Measurements from ENCODE around the gene RANBP3.
A peak's percentile ranks its signal among the peaks of the same experiment; 100 is the strongest.

RANBP3 gene

DNA sequence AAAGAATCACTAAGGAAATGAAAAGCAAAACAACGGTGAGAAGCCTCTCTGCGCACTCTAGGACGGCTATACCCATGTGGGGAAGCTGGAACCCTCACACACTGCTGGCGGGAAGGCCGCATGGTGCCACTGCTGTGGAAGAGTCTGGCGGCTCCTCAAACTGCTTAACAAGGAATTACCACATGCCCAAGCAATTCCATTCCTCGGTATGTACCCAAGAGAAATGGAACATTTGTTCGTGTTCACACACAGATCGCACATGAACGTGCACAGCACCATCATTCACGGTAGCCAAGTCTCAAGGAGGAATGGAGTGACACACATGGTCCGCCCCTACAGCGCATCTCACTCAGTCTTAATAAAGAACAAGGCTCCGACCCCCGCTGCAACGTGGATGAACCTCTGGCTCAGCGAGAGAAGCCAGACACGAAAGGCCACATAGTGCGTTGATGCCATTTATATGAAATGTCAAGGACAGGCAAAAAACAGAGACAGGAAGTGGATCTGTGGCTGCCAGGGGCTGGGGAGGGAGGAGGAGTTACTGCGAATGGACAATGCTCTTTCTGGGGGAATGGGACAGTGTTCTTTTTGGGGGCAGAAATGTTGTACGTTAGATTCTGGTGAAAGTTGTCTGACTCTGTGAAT lies 56.3 kb downstream of the RANBP3 start:
- DNase-seq, result no peak

DNA sequence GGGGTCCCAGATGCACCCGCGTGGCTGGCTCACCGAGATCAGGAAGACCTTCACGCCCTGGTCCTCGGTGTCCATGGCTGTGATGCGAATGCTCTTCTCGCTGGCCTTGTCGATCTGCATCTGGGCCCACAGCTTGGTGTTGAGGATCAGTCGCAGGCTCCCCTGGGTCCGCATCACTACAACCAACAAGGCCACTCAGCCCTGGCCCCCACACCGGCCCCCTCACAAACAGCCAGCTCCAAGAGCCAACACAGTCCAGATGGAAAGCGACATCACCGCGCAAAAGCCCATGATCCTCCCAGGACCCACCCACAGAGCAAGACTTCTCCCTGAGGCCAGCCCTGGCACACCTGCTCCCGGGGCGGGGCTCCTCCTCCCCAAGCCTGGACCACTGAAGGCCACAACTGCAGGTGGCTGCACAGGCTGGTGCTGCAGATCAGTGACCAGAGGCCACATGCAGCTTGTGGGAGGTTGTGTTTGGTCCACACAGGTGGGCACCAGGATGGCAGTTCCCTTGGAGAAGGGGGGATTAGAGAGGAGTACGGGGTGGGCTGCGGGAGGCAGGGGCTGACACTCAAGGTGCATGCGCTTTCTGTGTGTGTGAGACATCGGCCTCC lies 59.4 kb downstream of the RANBP3 start:
- no peak for DNase-seq

DNA sequence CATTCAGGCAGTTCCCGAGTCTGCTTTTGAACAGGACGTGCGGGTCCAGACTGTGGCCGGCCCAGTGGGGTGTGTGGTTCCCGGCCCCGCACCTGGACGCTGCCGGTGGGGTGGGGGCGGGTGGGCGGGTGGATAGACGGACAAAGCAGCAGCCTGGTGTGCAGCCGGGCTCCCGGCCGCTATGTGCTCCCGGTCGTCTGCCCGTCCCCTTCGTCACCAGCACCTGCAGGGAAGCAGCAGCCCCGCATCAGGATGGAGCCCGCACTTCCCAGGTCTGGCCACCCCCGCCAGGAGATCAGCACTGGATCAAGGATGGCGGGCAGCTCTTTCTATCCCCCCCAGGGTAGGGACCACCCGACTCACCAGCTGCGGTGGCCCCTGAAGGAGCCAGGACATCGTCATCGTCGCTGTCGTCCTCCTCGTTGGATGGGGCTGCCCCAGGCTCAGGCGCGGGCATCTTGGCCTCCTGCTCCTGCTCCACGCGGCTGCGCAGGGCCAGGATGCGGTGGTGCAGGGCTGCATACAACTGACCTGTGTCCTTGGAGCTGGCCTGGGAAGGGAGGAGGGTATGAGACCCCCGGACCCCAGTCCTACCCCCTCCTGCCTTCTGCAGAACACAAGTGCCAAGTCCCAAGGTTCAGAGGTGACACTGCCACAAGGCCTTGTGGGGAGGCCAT lies 60.4 kb downstream of the RANBP3 start:
- no peak for DNase-seq

DNA sequence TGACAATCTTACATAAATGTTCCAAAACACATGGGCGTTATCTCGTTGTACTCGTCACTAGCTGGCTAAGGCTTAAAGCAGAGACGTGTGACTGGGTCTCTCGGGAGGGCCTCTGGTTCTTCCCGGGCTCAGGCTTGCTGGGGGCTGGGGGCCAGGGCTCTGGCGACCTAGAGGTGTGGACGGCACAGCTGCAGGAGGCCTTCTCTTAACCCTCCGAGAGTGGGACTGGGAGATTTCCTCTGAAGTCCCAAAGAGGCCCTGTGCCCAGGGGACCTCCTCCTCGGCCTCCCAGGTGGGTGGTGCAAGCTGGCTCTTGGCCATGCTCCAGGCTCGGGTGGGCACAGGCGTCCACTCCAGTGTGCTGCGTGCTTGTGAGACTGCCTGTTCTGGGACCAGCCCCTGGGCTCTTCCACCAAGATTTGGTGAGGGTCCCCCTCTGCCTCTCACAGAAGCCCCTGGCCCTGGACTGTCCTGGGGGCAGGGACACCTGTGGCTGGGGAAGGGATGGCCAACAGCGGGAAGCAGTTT lies 61.7 kb downstream of the RANBP3 start:
- no peak for DNase-seq

DNA sequence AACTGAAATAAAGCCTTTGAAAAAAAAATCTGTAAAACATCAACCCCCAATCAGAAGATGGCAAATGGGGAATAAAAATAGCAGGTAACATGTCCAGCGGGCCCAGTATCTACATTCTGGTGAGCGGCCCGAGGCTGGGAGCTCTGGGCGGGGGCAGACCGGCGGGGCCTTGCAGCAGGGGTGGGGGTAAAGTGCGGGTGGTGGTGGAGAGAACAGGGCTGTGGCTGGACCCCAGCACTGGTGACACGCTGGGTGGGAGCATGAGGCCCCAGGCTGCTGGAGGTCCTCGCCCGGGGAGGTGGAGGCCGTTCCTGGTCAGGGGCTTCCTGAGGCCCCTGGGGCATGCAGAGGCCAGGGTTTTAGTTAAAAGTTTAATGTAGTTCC lies 62.2 kb downstream of the RANBP3 start:
- no peak for DNase-seq

DNA sequence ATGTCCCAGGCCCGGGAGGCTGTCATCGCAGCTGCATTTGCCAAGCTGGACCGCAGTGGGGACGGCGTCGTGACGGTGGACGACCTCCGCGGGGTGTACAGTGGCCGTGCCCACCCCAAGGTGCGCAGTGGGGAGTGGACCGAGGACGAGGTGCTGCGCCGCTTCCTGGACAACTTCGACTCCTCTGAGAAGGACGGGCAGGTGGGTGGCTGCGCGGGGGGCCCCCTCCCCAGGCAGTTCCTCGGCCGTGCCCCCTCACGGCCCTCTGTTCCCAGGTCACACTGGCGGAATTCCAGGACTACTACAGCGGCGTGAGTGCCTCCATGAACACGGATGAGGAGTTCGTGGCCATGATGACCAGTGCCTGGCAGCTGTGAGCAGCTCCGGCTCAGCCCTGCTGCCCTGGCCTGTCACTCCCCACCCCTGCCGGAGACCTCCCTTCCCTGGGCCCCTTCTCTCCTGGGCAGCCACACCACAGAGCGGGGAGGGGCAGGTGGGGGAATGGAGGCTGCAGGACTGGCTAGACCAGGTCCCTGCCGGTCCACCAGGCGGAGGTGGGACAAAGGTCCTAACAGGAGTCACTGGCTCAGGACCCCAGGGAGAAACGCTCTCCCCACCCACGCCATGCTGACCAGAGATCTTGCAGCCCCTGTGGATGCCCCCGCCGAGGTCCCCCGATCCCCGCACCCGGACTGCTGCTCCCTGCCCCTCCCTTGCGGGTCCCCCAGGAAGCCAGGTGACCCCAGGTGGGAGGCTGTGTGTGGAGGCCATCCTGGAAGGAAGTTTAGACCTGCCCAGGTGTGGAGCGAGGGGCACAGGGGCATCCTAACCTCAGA lies 62.8 kb downstream of the RANBP3 start:
- no peak for DNase-seq

DNA sequence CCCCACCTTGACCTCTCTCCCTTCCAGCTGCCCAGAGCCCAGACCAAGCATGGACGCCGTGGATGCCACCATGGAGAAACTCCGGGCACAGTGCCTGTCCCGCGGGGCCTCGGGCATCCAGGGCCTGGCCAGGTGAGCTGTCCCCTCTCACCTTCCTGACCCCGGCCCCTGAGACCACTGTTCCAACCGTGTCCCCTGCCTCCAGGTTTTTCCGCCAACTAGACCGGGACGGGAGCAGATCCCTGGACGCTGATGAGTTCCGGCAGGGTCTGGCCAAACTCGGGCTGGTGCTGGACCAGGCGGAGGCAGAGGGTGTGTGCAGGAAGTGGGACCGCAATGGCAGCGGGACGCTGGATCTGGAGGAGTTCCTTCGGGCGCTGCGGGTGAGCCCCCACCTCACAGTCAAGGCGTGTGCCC lies 63.6 kb downstream of the RANBP3 start:
- no peak for DNase-seq

DNA sequence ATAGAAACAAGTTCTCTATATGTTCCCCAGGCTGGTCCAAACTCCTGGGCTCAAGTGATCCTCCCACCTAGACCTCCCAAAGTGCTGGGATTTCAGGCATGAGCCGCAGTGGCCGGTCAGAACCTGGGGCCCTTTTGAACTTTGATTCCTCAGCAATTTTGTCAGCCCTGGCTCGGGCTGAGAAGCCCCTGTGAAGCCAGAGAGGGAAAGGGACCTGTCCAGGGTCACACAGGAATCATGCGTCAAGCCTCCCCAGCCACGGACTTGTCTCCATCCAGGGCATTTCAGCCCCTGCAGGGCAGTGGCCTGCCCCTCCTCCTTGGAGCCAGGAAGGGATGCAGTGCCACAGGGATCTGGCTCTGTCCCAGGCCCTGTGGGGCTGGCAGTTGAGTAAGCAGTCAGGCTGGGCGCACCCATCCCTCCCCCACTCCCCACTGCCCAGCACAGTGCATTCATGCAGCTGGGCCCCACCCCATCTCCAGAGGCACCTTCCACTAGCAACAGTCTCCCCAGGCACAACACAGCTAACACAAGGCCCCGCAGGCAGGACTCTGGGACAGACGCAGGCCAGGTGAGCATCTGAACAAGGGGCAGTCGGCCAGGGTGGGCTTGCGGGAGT lies 64.1 kb downstream of the RANBP3 start, which contains the start of gene CAPS:
TSS of gene CAPS (plus strand) at position 516 of the 619 bp plus-strand sequence. CDS start 153 bp downstream, outside the sequence.
- no peak for DNase-seq

DNA sequence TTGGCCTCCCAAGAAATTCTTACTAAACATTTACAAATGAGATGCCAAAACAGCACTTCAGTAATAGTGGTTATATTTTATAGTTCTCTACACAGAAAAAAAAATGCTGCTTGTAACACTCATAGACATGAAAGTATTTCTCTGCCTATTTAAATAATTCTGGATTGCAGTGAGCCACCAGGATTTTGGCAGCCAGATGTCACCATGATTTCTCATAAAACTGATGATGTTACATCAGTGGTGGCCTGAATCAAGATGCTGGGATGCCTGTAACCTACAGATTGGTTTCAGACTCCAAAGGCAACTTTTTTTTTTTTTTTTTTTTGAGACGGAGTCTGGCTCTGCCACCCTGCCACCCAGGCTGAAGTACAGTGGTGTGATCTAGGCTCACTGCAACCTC lies 66.6 kb downstream of the RANBP3 start:
- DNase-seq, result no peak

DNA sequence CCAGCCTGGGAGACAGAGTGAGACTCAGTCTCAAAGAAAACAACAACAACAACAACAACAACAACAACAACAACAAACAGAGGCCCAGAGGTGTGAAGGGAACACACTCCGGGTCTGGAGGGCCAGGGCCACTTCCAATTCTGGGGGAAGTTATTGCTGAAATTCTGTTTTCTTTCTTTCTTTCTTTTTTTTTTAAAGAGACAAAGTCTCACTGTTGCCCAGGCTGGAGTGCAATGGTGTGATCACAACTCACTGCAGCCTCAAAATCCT lies 67.4 kb downstream of the RANBP3 start:
- no peak for DNase-seq

DNA sequence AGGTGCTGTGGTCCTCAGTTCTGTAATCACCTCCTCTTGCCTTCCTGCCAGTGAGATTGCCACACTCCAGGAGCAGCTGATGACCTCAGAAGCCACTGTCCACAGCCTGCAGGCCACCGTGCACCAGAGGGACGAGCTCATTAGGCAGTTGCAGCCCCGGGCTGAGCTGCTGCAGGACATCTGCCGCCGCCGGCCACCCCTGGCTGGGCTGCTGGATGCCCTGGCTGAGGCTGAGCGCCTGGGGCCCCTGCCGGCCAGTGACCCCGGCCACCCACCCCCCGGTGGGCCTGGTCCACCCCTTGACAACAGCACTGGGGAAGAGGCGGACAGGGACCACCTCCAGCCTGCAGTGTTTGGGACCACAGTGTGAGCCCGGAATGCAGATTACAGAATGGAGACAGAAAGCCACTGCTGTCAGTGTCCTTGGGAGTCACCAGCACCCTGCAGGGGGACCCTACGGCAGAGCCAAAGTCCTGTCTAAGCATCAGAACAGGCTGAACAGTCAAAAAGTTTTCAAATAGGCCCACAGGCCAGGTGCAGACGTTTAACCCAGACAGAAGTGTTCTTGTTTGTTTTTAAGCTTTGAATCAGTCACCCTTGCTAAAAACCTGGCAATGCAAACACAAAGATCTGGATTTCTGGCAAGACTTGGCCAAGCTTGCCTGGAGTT lies 69.0 kb downstream of the RANBP3 start:
- peak in 1 of 2 donors; percentile 39 for DNase-seq

DNA sequence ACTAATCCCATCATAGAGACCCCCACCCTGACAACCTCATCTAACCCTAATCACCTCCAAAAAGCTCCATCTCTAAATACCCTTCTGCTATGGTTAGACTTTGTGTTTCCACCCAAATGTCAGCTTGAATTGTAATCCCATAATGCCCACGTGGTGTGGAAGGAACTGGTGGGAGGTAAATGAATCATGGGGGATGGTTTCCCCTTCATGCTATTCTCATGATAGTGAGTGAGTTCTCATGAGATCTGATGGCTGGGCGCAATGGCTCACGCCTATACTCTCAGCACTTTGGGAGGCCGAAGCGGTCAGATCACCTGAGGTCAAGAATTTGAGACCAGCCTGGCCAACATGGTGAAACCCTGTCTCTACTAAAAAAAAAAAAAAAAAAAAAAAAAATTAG lies 70.7 kb downstream of the RANBP3 start:
- DNase-seq, result peak; percentile 68 to 87

DNA sequence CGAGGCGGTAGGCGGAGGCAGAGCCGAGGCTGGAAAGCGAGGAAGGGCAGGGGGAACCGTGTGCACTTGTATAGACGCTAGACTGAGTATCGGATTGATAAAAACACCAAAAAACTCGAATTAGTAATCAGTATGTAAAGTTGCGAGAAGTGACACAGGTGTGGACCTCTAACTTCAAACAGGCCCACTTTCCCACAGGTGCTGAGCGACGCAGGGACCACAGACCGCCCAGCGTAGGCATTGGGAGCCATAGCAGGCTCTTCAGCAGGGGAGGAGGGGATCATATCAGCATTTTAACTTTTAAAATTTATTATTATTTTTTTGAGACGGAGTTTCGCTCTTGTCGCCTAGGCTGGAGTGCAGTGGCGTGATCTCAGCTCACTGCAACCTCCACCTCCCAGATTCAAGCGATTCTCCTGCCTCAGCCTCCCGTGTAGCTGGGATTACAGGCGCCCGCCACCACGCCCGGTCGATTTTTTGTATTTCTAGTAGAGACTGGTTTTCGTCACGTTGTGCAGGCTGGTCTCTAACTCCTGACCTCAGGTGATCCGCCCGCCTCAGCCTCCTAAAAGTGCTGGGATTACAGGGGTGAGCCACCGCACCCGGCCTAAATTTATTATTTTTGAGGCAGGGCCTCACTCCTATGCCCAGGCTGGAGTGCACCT lies 72.7 kb downstream of the RANBP3 start:
- no peak for DNase-seq

DNA sequence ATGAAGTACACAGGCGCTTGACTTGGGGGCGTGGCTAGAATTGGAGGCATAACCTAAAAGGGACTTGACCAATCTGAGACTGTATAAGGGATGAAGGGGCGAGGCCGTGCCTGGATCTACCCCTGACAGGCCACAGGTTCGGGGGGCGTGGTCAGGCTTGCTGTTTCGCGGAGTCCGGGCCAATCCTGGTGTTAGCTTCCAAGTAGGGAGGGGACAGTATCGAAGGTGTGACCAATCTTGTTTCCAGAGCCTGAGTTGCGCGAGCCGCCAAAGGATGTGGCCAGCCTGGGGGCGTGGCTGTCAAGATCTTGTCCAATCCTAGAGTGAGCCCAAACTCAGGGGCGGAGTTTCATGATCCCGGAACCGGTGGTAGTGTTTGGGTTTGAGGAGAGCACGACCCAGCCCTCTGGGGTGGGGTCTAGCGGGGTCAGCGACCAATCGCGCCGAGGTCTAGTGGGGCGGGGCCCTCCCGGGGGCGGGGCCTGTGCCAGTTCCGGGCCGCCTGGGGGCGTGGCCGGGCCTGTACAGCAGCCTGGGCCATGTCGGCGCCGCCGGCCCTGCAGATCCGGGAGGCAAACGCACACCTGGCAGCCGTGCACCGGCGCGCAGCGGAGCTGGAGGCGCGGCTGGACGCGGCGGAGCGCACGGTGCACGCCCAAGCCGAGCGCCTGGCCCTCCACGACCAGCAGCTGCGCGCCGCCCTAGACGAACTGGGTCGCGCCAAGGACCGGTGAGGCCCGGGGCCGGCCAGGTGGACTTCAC lies 73.4 kb downstream of the RANBP3 start, which contains the start of gene VMAC:
TSS of gene VMAC (plus strand) at position 521 of the 762 bp plus-strand sequence. CDS start at position 540, 19 bp downstream.
- peak; percentile 99 to 100 for DNase-seq

DNA sequence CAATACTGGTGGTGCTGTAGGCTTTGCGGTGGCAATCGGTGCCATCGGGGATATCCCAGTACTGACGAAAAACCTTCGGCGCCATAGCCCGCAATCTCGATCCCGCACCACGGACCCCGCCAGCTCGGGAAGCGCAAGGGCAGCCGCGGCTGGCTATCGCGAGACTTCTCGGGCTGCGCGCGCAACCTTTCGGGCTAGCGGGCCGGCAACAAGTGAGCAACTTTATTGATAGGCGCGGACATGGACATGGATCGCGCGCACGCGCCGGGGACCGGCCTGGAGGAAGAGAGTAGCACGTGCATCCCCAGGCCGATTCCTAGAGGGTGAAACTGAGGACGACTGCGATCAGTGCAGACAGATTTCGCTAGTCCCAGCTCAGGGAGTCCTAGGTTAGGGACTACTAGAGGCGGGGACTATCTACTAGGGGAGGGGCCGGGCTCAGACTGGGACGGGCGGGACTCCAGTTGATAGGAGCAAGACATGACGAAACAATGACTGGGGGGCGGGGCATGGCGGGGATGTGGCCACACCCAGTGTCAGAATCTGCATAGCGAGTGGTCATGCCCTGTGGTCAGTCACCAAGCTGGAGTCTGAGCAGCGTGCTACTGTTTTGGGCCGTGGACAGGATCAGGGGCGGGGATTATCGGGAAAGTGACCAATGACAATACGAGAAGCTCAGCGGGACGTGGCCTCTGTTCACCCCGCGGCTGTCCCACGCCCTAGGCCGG lies 74.2 kb downstream of the RANBP3 start, which contains the start of gene NDUFA11:
TSS of gene NDUFA11 (minus strand) at position 167 of the 728 bp plus-strand sequence. CDS start at position 85, 82 bp downstream.
- peak; percentile 92 to 98 for DNase-seq

DNA sequence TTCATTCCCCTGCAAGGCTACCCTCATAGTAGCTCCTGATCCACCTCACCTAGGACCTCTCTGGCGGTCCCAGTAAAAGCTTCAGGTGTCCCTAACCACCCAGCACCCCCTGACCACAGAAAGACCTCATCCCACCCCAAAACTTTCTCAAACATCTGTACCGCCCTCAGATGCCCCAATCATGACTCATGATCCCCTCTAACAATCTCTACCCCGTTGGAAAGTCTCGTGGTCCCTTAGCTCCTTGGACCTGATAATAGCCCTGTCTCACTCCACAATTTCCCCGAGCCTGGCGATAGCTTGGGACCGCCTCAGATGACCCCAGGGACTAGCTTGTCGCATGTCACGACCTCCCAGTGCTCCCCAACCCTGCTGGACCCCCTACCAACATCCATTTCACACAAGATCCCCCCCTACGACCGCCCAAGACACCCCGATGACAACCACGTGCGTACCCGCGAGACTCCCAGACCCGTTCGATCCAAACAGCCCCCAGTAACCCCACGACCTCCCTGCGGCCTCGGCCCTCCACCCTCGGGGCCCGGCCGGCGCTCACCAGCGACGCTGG lies 74.8 kb downstream of the RANBP3 start:
- peak; percentile 28 for DNase-seq

DNA sequence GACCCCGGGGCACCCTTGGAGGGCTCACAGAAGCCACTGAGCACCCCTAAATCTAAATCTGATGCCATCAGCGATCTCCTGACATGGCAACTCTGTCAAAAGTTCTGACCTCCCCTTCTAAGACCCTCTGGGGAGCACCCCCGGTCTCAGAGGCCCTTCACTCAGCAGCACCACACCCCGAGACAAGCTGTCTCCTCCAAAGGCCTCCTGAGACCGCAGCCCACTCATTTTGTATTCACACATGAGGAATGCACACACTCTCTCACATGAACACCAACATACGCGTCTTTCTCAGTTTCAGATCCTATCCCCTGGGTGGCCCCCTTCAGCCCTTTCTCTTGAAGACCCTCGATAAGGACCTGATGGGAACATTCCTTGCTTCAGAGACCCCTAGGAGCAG lies 77.0 kb downstream of the RANBP3 start:
- DNase-seq, result no peak

DNA sequence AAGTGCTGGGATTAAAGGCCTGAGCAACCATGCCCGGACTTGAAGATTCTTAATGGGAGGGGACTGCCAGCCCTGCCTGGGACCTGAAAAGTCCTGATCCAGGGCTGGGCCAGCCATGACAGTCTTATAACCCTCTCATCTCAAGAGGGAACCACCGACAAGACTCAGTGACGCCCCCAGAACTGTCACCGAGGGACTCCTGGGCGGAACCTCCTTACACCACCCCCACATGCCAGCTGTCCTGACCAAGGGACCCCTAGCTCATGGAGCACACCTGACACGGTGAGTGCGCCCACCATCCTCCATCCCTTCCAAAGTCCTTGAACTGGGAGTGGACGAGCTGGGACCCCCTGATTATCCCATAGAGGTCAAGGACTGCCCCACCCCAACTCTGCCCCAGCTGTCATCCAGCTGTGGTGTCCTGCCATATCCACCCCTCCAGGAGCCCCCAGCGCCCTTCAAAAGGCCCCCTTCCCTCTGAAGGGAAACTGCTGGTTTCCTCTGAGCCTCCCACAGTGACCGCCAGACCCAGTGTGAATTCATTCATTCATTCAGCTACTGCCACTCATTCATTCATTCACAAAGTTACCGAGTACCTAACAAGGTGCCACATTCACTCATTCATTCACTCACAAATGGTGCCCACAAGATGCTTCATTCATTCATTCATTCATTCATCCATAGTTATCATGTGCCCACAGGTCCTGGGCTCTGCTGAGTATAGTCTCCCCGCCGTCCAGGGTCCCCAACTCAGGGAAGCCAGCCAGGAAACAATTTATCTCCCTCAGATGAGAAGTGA lies 78.0 kb downstream of the RANBP3 start:
- no peak for DNase-seq

Measured in inflammatory macrophage treated with lipopolysaccharide for 1 hour (primary cell).